HS-27A (cell line): ENCODE results near the gene PITPNM3.
"Not testable (repeated sequence)": the region's sequence is repeated elsewhere in the genome, so short reads cannot be mapped to it uniquely, and the experiment has no call there.

ENCODE experiments used
- DNase-seq: peaks from one replicate; pipeline ENCODE4 v3.0.0-alpha.2; 2012; ENCODE audit warnings: low read depth, missing footprints

PITPNM3 gene

DNA sequence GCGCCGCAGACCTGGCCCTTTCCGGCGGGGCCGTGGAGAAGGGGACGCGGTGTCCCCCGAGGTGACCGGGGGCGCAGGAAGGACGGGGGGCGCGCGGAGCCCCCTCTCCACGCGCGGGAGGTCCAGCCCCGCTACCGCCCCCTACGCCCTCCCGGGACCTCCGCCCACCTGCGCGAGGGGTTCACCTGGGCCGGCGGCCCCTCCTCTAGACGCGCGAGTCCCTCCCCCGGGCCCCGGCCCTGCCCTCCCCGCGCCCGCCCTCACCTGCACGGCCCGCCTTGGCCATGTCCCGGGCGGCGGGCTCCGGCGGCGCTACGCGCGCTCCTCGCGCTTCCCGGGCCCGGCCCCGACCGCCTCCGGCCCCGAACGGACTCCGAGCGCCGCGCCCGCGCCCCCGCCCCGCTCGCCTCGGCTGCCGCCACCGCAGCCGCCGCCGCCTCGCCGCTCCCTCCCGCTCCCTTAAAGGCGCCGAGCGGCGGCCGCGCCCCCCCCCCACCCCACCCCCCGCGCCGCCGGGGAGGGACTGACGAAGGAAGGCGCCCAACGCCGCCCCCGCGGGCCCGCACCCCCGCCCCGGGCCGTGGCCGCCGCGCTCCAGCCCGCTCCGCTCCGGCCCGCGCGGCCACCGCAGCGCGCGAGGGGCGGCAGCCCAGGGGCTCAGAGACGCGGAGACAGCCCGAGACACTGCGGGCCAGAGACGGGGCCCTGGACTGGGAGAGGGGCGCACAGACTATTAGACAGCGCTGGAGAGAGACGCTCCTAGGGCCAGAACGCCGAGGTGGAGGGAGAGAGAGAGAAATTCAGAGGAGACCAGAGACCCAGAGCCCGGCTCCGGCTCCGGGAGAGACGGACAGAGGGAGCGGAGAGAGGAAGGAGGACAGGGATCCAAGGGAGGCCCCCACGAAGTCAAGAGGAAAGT lies at the start of gene PITPNM3:
PITPNM3 (minus strand) TSS at position 435 of the 919 bp plus-strand sequence; CDS start at position 286, 149 bp downstream.
- no peak for DNase-seq

DNA sequence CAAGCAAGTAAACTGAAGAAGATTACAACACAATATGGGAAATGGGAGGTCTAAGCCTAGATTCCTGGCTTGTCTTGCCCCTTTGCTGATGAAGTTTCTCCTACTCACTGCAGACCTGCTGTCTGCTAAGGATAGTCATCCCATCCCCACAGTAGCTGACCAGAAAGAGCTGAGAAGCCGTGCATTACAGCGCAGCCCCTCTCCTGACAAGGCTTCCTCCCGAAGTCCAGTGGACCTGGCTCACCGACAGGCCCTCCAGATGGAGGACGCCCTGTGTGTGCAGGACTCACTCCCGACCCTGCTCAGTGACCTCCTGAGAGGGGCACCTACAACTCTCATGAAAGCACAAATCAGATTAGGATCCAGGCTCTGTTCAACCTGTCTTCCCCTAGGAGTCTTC lies 48.8 kb upstream of the PITPNM3 start:
- no peak for DNase-seq

DNA sequence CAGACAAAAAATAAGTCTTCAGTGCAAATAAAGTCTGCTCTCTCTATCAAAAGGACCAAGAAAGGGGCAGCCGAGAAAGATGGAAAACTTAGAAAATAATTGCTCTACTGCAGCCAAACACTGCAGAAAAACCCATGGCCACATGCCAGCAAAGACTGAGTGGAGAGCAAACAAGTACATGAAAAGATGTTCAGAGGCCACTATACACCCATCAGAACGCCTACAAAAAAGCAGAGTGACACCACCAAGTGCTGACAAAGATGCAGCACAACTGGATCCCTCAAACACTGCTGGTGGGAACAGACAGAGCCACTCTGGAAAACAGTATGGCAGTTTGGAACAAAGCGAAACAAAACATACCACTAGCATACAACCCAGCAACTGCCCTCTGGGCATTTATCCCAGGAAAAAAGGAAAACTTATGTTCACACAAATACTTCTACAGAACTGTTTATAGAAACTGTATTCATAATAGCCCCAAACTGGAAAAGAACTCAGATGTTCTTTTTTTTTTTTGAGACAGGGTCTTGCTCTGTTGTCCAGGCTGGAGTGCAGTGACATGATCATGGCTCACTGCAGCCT lies 47.5 kb upstream of the PITPNM3 start:
- no peak for DNase-seq

DNA sequence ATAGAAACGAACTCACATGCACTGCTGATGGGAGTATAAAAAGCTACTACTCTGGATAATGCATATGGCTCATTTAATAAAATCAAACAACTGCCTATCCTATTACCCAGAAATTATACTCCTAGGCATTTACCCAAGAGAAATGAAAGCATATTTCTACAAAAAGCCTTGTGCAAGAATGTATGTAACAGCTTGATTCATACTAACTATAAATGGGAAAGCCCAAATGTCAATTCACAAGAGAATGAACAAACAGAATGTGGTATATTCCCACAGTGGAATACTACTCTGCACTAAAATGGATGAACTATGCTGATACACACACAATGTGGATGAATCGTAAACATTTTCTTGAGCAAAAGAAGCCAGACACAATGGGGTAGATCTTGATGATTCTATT lies 45.8 kb upstream of the PITPNM3 start:
- no peak for DNase-seq

DNA sequence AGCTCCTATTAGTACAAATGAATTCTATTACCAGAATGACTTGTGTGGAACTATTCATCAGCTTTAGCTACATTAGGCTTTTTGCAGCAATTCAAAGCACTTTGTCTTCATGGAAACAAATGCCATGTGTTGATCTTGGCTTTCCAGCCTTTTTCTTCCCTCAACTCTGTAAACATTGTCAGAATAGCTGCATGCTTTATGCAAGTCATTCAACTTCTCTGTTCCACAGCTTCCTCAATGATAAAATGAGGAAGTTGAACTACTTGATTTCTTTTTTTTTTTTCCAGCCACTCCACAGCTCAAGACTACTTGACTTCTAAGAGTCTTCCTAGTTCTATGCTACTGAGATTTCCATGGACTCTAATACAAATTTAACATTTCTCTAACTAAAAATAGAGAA lies 43.0 kb upstream of the PITPNM3 start:
- no peak for DNase-seq

DNA sequence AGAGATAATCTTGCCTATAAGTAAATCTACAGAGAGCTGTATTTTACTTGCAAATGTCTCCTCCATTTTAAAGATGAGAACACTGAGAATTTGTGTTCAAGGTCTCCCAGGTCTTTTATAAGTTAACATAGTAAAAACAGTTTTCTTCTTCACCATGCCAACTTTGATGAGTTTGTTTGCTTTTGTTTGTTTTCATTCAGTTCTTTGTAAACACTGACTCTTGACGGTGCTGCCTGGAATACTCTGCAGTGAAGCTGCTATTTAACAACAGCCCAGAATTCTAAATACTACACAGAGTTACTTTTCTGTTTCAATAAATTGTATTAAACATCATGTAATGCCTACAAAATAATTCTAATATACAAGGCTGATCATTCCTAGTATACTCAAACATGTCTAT lies 41.4 kb upstream of the PITPNM3 start:
- no peak for DNase-seq

DNA sequence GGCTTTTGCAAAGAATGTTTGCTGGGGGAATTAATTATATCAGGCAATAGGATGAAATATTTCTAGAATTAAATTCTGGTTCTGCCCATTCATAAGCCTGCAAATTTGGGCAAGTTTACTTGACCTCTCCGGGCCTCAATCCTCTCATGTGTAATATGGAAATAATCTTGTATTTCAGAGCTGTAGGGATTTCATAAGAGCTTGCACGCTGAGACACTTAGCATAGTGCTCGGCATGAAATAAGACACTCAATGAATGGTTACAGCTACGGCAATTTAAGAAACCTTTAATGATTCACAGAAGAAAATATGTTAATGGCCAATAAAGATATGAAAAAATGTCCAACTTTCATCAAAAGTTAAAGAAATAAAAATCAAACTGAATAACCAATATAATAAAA lies 40.6 kb upstream of the PITPNM3 start:
- DNase-seq, result no peak

DNA sequence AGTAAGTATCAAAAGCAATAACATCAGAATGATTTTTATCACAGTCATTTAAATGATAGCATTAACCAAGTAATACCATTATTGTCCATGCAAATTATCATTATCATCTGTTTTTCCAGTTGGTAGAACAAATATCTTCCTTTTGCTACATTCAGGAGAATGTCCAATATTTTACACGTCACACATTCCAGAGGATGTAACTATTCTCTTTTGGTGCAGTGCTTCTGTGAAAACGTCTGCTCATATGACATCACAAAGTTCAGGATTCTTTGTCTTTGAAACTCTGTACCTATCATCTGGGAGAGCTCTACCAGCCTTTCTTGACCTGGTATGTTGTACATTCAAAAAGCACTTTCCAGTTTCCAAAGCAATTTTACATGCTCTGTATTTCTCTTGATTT lies 40.2 kb upstream of the PITPNM3 start:
- DNase-seq, result no peak

DNA sequence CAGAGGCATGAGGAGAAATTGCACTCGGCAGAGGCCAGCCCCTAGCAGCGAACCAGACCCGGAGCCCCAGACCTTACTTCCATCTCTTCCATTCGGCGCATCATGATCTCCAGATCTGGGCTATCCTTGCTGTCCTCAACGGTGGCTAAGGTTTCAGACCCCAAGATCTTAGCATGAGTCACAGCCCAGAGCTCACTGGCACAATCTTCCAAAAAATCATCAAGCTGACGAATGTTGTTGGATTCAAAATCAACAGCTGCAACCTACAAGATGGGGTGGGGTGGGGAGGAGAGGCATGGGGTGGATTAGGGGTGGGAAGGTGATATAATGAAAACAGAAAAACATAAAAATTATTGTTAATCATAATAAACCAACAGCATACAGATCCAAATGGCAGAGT lies 39.7 kb upstream of the PITPNM3 start:
- no peak for DNase-seq

DNA sequence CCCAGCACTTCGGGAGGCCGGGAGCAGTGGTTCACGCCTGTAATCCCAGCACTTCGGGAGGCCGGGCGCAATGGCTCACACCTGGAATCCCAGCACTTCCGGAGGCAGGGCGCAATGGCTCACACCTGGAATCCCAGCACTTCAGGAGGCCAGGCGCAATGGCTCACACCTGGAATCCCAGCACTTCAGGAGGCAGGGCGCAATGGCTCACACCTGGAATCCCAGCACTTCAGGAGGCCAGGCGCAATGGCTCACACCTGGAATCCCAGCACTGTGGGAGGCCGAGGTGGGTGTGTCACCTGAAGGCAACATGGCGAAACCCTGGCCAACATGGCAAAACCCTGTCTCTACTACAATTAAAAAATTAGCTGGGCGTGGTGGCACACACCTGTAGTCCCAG lies 37.0 kb upstream of the PITPNM3 start:
- not testable (repeated sequence) for DNase-seq

DNA sequence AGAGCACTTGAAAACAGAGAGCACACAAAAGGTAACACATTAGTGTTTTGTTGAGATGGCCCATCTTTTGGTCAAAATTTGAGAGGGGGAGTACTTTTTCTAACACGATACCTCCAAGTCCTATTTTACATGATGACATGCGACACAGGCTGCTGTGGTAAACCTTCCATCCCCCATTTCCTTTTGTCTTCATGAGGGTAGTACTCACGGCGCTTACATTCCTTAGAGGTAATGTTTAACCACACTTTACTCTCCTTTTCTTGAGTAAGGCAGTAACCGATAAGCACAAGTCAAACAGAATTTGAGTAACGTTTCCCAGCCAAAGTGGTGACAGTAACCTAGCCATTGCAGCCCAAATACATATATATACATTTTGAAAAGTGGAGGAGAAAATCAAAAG lies 35.8 kb upstream of the PITPNM3 start:
- DNase-seq, result no peak

DNA sequence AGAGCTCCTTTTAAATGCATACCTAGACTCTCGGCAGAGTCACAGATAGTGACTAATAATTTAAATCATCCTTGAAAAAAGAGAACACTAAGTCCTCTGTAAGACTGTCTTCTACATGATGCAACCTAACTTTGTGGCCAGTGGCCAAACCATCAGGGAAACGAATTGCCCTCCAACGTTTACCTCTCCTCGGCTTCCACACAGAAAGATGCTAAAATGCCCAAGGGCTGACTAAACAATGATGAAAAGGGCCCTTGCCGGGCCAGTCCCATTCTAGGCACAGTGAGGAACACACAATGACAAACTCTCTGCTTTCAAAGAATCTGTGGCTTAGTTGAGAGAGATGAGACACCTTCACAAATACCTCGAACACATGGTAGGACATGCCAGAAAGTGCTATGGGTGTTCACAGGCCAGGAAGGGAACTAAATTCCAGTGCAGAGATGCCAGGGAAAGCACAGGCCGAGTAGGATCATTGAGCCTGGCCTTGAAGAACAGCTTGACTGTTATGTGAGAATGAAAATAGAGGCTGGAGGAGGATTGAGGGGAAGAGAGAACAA lies 35.3 kb upstream of the PITPNM3 start:
- no peak for DNase-seq

DNA sequence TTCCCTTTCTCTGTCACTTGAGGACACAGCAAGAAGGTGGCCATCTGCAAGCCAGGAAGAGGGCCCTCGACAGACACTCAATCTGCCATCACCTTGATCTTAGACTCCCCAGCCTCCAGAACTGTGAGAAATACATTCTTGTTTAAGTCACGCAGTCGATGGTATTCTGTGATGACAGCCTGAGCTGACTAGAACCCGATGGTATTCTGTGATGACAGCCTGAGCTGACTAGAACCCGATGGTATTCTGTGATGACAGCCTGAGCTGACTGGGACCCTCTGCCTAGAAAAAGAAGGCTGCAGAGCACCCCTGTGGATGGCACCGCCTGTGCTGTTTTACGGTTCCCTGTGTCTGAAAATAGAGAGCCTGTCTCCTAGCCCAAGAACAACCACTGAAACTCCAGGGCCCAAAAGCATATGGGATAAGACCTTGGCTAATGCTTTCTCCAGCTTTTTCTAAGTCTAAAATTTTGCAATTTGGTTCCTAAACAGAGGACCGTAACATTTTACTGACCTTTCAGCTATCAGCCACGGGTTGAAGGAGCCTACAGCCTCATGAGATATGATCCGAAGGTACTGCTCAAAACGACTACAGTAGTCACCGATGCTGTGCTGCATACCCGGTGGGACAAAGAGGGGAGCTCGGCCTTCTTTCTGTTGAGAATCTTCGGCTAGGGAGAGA lies 33.1 kb upstream of the PITPNM3 start:
- DNase-seq, result no peak

DNA sequence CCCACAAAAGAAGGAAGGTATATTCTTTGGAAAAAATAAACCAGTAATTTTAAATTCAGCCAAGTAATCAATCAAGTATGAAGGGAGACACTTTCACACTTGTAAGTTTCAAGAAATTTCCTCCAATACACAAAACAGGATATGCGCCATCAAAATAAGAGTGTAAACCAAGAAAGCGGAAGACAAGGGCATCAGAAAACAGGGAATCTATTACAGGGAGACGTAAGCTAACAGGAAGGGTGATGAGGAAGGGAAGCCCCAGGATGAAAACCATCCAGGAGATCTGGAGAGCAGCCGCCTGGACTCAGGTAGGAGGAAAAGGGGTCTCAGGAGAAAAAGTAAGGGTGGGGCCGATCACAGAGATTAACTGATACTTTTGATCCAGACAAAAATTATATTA lies 31.8 kb upstream of the PITPNM3 start:
- DNase-seq, result no peak

DNA sequence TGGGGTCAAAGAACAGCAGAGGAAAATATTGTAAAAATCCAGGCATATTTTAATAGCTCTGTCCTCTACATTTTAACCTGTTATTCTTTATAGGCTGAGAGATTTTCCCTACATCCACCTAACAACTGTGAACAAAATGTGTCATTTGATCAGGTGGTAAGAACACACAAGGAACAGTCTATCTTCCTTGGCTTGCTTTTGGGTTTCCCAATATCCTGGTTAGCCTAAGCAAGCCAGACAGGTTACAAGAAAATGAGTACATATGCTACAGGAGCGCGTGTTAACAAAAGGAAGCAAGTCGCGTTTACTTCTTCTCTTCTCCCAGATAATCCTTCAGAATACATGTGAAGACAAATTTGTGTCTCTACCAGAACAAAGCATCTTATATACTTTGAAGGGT lies 31.0 kb upstream of the PITPNM3 start:
- DNase-seq, result no peak

DNA sequence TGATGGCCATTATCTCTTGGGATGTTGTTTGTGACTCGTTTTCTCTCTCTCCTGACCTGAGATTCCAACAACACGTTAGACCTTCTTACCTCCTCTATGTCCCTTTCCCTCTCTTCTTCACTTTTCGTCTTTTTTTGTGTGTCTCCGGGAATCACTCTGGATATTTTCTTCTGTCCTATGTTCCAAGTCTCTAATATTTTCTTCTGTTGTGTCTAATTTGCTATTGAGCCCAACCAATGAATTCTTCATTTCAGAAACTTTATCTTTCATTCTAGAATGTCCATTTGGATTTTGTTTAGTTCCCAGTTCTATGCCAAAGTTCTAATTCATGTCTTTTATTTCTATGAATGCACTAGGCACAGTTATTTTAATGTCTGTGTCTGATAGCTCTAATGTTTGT lies 27.1 kb upstream of the PITPNM3 start:
- DNase-seq, result no peak

DNA sequence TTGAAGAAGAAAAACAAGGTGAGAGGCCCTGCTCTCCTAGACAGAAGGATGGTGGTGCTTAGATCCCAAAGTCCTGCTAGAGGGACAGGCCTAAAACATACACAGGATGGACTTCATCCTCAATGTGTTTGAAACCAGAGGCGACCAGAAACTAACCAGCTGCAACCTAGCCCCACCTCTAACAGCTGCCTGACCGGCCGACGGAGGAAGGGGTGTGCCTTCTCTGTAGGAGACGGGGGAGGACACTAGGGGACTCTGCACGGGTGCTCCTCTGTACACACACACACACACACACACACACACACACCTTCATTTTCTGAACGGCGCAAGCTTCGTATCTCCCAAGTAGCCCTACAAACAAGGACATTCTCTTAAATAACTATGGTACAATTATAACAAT lies 24.3 kb upstream of the PITPNM3 start:
- DNase-seq, result no peak

DNA sequence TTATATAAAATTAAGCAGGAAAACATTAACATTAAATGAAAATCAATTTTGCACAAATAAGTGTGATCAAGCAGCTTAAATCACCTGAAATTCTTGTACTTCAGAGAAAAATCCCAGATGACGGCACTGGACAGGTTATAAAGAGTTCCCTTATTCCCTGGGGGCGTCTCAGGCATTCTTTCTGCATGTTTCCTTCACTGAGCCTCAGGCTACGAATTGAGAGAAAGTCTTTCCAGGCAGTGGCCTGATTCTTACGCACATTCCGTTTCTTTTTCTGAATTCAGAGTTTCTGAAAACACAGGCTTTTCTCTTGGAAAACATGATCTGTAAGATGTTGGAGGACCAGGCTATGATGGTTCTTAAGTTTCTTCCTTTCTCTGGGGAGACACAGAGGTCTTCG lies 22.1 kb upstream of the PITPNM3 start:
- no peak for DNase-seq

DNA sequence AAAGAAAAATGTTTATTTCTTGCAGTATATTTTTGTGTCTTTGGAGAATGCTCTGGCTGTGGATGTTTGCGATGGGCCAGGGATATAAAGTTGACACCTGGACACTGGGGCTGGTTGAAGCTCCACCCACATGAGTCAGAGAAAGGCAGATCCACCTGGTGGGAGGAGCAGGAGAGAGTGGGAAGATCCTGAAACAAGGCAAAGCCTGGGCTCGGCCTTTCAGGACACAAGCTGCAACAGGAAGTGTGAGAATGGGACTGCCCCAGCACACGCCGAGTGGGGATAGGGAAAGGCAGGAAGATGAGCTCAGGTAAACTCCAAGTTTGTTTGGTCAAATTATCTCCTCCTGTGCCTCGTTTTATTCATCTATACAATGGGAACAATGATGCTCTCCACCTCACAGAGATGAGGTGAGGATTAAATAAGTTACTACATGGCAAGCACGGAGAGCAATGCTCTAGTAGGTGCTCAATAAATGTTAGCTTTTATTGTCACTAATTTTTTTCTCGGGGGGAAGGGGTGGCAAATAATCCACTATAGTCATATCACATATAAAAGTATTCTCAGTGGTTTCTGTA lies 21.4 kb upstream of the PITPNM3 start:
- DNase-seq, result no peak

DNA sequence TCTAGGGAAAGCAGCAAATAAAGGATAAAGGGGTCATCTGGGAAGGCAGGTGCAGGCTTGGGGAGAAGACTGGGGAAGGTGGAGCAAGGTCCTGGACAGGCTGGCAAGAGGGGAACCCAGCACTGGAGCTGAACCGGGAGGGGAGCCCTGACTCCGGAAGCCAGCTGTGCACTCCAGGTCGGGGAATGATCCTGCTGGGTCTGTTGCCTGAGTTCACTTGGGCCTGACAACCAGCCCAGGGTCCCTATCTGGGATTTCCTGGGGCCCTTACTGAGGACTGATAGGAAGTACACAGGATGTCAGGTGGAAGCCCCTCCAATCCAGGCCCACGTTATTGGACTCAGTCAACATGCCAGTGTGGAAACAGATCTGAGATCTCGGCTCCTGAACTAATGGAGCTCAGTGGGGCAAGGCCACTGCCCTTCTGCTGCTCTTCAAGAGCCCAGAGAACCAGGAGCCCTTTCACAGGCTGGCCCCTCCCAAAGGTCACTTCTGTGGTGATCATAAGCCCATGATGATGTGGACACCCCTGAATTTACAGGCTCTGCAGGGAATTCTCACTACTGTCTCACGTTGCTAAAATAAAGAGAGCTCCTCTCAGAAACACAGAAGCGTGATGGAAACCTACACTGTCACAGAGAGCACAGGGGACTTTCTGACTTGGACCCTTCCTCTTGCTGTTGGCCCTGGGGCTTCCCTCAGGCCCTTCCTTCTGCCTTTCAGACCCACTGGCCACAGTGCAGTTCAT lies 19.9 kb upstream of the PITPNM3 start:
- no peak for DNase-seq

DNA sequence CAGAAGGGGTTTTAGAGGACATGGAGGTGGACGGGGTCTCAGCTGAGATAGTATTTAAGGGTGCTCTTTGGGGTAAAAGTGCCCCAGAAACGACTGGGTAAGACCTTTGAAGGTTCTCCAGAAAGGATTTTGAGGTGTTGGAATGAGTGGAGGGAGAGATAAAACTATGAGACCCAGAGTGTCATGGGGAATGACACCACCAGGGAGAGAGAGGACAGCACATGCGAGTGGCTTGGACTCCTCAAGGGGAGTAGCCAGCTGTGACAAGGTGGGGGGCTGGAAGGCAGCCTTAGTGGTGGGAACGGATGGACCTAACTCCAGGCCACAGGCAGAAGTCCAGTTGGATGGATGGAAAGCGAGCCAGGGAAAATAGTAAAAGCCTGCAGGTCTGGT lies 19.2 kb upstream of the PITPNM3 start:
- no peak for DNase-seq
